Neural cell (in vitro differentiated cells): ENCODE results near the gene KCNJ10. TPM values are rescaled to one million over a fixed set of nuclear protein-coding genes. Genes with fewer than 3 reads are reported as not detected.

ENCODE experiments used
- H2AFZ ChIP-seq: fragments of 200-600, 300-800 bp; sonication (generic), shearing (Covaris generic); 2 replicates; pipeline ENCODE4 v1.6.0; 2014; ENCODE audit warnings: low read depth, mild to moderate bottlenecking, antibody characterized with exemption, low read length, moderate library complexity
- H3F3A ChIP-seq: fragments of 200-600 bp; shearing (Covaris generic); 2 replicates; pipeline ENCODE4 v1.6.1; 2016; ENCODE audit warnings: mild to moderate bottlenecking, moderate library complexity, mixed read lengths, antibody characterized with exemption, low read length; ENCODE audit not compliant: insufficient read depth, poor library complexity, severe bottlenecking
- H3K27ac ChIP-seq: fragments of 200-600, 300-800 bp; sonication (generic), shearing (Covaris generic); 2 replicates; pipeline ENCODE4 v1.5.1; 2014; ENCODE audit warnings: mild to moderate bottlenecking, low read length, moderate library complexity
- H3K27me3 ChIP-seq: fragments of 300-800, 200-600 bp; sonication (generic), shearing (Covaris generic); 2 replicates; pipeline ENCODE4 v1.6.0; 2014; ENCODE audit warnings: mild to moderate bottlenecking, low read depth, low read length, moderate library complexity; ENCODE audit not compliant: insufficient read depth
- H3K36me3 ChIP-seq: fragments of 300-800, 200-600 bp; sonication (generic), shearing (Covaris generic); 2 replicates; pipeline ENCODE4 v1.5.1; 2014; ENCODE audit warnings: mild to moderate bottlenecking, antibody characterized with exemption, low read length, moderate library complexity; ENCODE audit not compliant: insufficient read depth
- H3K4me2 ChIP-seq: fragments of 300-800, 200-600 bp; sonication (generic), shearing (Covaris generic); 2 replicates; pipeline ENCODE4 v1.6.0; 2014; ENCODE audit warnings: mild to moderate bottlenecking, low read length
- H3K4me3 ChIP-seq: fragments of 300-800, 200-600 bp; sonication (generic), shearing (Covaris generic); 2 replicates; pipeline ENCODE4 v1.5.1; 2014; ENCODE audit warnings: mild to moderate bottlenecking, low read length, moderate library complexity
- H3K79me2 ChIP-seq: fragments of 200-600 bp; shearing (Covaris generic); replicated peaks from 2 replicates; pipeline ENCODE4 v1.6.0; 2014; ENCODE audit warnings: mild to moderate bottlenecking, low read length, moderate library complexity; ENCODE audit not compliant: insufficient read depth
- H3K9ac ChIP-seq: fragments of 300-800, 200-600 bp; sonication (generic), shearing (Covaris generic); 2 replicates; pipeline ENCODE4 v1.6.1; 2016; ENCODE audit warnings: mild to moderate bottlenecking, low read length, mixed read lengths
- H3K9me2 ChIP-seq: fragments of 200-600 bp; shearing (Covaris generic); 2 replicates; pipeline ENCODE4 v1.6.1; 2016; ENCODE audit warnings: mild to moderate bottlenecking, low read length, mixed read lengths; ENCODE audit not compliant: insufficient read depth
- H3K9me3 ChIP-seq: fragments of 200-600, 300-800 bp; sonication (generic), shearing (Covaris generic); 2 replicates; pipeline ENCODE4 v1.6.1; 2016; ENCODE audit warnings: mild to moderate bottlenecking, mixed run types, low read length, moderate library complexity, mixed read lengths
- H4K20me1 ChIP-seq: fragments of 200-600 bp; shearing (Covaris generic); 2 replicates; pipeline ENCODE4 v1.6.1; 2016; ENCODE audit warnings: mild to moderate bottlenecking, mixed run types; ENCODE audit not compliant: insufficient read depth
- CTCF ChIP-seq: fragments of 450-650 bp; IDR thresholded peaks from 2 replicates; pipeline ENCODE4 v1.5.1; 2014; ENCODE audit warnings: antibody characterized with exemption, mild to moderate bottlenecking, moderate library complexity; ENCODE audit not compliant: poor library complexity, severe bottlenecking
- EP300 ChIP-seq: fragments of 450-650 bp; conservative IDR thresholded peaks from 2 replicates; pipeline ENCODE4 v1.6.1; 2014; ENCODE audit warnings: antibody characterized with exemption, mild to moderate bottlenecking, moderate library complexity; ENCODE audit not compliant: poor library complexity, severe bottlenecking
- EZH2 ChIP-seq: fragments of 200-600, 300-800 bp; shearing (Covaris generic), sonication (generic); IDR thresholded peaks from 2 replicates; pipeline ENCODE4 v1.6.1; 2014; ENCODE audit warnings: antibody characterized with exemption, low read length, borderline replicate concordance, mild to moderate bottlenecking; ENCODE audit not compliant: insufficient read depth, poor library complexity, severe bottlenecking
- MXI1 ChIP-seq: fragments of 450-650 bp; conservative IDR thresholded peaks from 2 replicates; pipeline ENCODE4 v1.6.1; 2014; ENCODE audit warnings: antibody characterized with exemption, mild to moderate bottlenecking; ENCODE audit not compliant: poor library complexity, severe bottlenecking
- POLR2AphosphoS5 ChIP-seq: IDR thresholded peaks from 2 replicates; pipeline ENCODE4 v1.6.1; 2012
- RAD21 ChIP-seq: fragments of 450-650 bp; conservative IDR thresholded peaks from 2 replicates; pipeline ENCODE4 v1.6.1; 2014; ENCODE audit warnings: antibody characterized with exemption, mild to moderate bottlenecking, moderate library complexity
- REST ChIP-seq: IDR thresholded peaks from 2 replicates; pipeline ENCODE4 v1.6.1; 2012; ENCODE audit warnings: borderline replicate concordance
- SMC3 ChIP-seq: fragments of 450-650 bp; conservative IDR thresholded peaks from 2 replicates; pipeline ENCODE4 v1.6.1; 2014; ENCODE audit warnings: antibody characterized with exemption, mild to moderate bottlenecking, moderate library complexity; ENCODE audit not compliant: poor library complexity
- TAF1 ChIP-seq: IDR thresholded peaks from 2 replicates; pipeline ENCODE4 v1.6.1; 2012; ENCODE audit warnings: low read depth
- polyA plus RNA-seq: library from polyadenylated mRNA; depleted of rRNA; stranded (reverse); fragments of >200 nt; gene quantifications from 2 replicates; pipeline ENCODE4 v1.2.3, GENCODE V29; 2014

KCNJ10 gene
- polyA plus RNA-seq, 1 donor from 2014 or later, result not detected

- no peaks in the 10 kb centered on the region for H3K27me3 ChIP-seq
- no peaks in the 10 kb centered on the region for H3K9me2 ChIP-seq
- H3K9ac ChIP-seq, result no peak overlapping the region
- H3K36me3 ChIP-seq, result no peaks in the 10 kb centered on the region
- no peaks in the 10 kb centered on the region for H3F3A ChIP-seq
- H3K79me2 ChIP-seq, result no peaks in the 10 kb centered on the region
- no peaks in the 10 kb centered on the region for H4K20me1 ChIP-seq
- no peak overlapping the region for H3K4me3 ChIP-seq
- H3K27ac ChIP-seq, result no peak overlapping the region
- no peak overlapping the region for H3K4me2 ChIP-seq
- H3K9me3 ChIP-seq, result no peaks in the 10 kb centered on the region
- no peak overlapping the region for H2AFZ ChIP-seq
- TF ChIP-seq TAF1 (no peak), RAD21 (no peak), SMC3 (no peak), MXI1 (no peak), EP300 (no peak), EZH2 (no peak), POLR2AphosphoS5 (no peak), REST (no peak)
Observed at GRCh38 chr1:159960721-159961381, 109.1 kb downstream of the KCNJ10 start.

GRCh38 chr1:159959451-159959850, 110.5 kb downstream of the KCNJ10 start:
- H3K36me3 ChIP-seq, result no peaks in the 10 kb centered on the region
- H3K27ac ChIP-seq, result no peak overlapping the region
- H3F3A ChIP-seq, result no peaks in the 10 kb centered on the region
- H3K9me3 ChIP-seq, result no peaks in the 10 kb centered on the region
- TF ChIP-seq RAD21 (no peak), TAF1 (no peak), REST (no peak), EZH2 (no peak), POLR2AphosphoS5 (no peak), SMC3 (no peak), EP300 (no peak), CTCF (no peak), MXI1 (no peak)
- H2AFZ ChIP-seq, result no peak overlapping the region
- H3K79me2 ChIP-seq, result no peaks in the 10 kb centered on the region
- H3K9me2 ChIP-seq, result no peaks in the 10 kb centered on the region
- H3K27me3 ChIP-seq, result no peaks in the 10 kb centered on the region
- H4K20me1 ChIP-seq, result no peaks in the 10 kb centered on the region
- H3K4me3 ChIP-seq, result no peak overlapping the region
- H3K4me2 ChIP-seq, result no peak overlapping the region
- no peak overlapping the region for H3K9ac ChIP-seq
